Tibial nerve (tissue), 4 donors: Measurements from ENCODE around the gene OVOL3. TPM values are rescaled to one million over a fixed set of nuclear protein-coding genes. Genes with fewer than 3 reads are reported as not detected.

Experiments used
- DNase-seq, 2 donors: peaks; one replicate each; pipeline ENCODE4 v3.0.0-alpha.2; 2019; ENCODE audit warnings: low spot score in 2 of 2
- H3K27ac ChIP-seq, 4 donors: fragments of 200-600 bp; sonication (generic) in 3 of 4; one replicate each; pipeline ENCODE4 v1.5.1; 2017 to 2019; ENCODE audit warnings: mild to moderate bottlenecking in 1 of 4
- H3K27me3 ChIP-seq, 2 donors: fragments of 200-600 bp; sonication (generic) in 1 of 2; one replicate each; pipeline versions ENCODE4 v1.5.1 to v1.6.0; 2017 to 2019
- H3K36me3 ChIP-seq, 3 donors: fragments of 200-600 bp; sonication (generic); one replicate each; pipeline ENCODE4 v1.5.1; 2018 to 2019
- H3K4me1 ChIP-seq, 4 donors: fragments of 200-600 bp; sonication (generic) in 3 of 4; one replicate each; pipeline ENCODE4 v1.5.1; 2017 to 2019
- H3K4me3 ChIP-seq, 4 donors: fragments of 200-600 bp; sonication (generic) in 3 of 4; one replicate each; pipeline ENCODE4 v1.5.1; 2017 to 2019; ENCODE audit warnings: mild to moderate bottlenecking in 1 of 4, moderate library complexity in 1 of 4
- H3K9me3 ChIP-seq, 4 donors: fragments of 200-600 bp; sonication (generic) in 3 of 4; one replicate each; pipeline ENCODE4 v1.5.1; 2017 to 2019
- CTCF ChIP-seq, 5 experiments: fragments of 200-600 bp in 3 of 5; fragments of 450-650 bp in 2 of 5; sonication (generic) in 3 of 5; IDR thresholded peaks; one replicate each; pipeline ENCODE4 v1.5.1; 2016 to 2019; ENCODE audit warnings: antibody characterized with exemption in 5 of 5, mild to moderate bottlenecking in 3 of 5, moderate library complexity in 2 of 5
- EP300 ChIP-seq, 2 donors: sonication (generic); formaldehyde crosslinking; IDR thresholded peaks; one replicate each; pipeline ENCODE4 v1.6.1; 2017; ENCODE audit warnings: antibody characterized with exemption in 2 of 2, mild to moderate bottlenecking in 1 of 2
- POLR2A ChIP-seq, 2 donors: fragments of 450-650 bp; IDR thresholded peaks; one replicate each; pipeline ENCODE4 v1.6.1; 2017; ENCODE audit warnings: antibody characterized with exemption in 2 of 2, mild to moderate bottlenecking in 2 of 2, moderate library complexity in 2 of 2
- WGBS, 2 donors: methylation state at CpG; one replicate each; pipeline ENCODE4 v1.1.5; 2018; 5-methylcytosine and 5-hydroxymethylcytosine counted together
- total RNA-seq, 4 donors: library from RNA; depleted of rRNA; stranded (reverse); fragments of >200 nt; gene quantifications; one replicate each; pipeline ENCODE4 v1.1.0, GENCODE V29; 2016

The OVOL3 gene
- total RNA-seq, 4 donors from 2014 or later = not detected

- peaks cover 8 to 81% (median 44%) of the 10 kb centered on the region in 3 donors for H3K36me3 ChIP-seq
- no peak for DNase-seq
- peaks cover 5 to 13% (median 6%) of the 10 kb centered on the region in 4 donors for H3K4me1 ChIP-seq
- H3K9me3 ChIP-seq = no peaks in the 10 kb centered on the region
- WGBS, 2 donors = 96 to 97% methylated on average over 6 of the region's 6 CpGs
- H3K4me3 ChIP-seq = no peak overlapping the region
- no peak overlapping the region for H3K27ac ChIP-seq
- H3K27me3 ChIP-seq = no peaks in the 10 kb centered on the region
- TF ChIP-seq CTCF (IDR thresholded peaks at IDR 0.05) (no peak), EP300 (IDR thresholded peaks at IDR 0.05) (no peak), POLR2A (IDR thresholded peaks at IDR 0.05) (no peak)
Observed at GRCh38 chr19:36144624-36145023, 33.7 kb downstream of the OVOL3 start.

GRCh38 chr19:36149673-36150406, 38.9 kb downstream of the OVOL3 start:
- Histone ChIP-seq H3K27ac (peak overlapping the region in 1 of 4 donors; percentile 91), H3K36me3 (peaks cover 8 to 68% (median 33%) of the 10 kb centered on the region in 3 donors), H3K27me3 (no peaks in the 10 kb centered on the region), H3K9me3 (no peaks in the 10 kb centered on the region), H3K4me1 (peaks cover 0 to 28% (median 4%) of the 10 kb centered on the region in 4 donors), H3K4me3 (no peak overlapping the region)
- no peak for DNase-seq
- TF ChIP-seq CTCF (IDR thresholded peaks at IDR 0.05) (no peak), POLR2A (IDR thresholded peaks at IDR 0.05) (no peak), EP300 (IDR thresholded peaks at IDR 0.05) (no peak)
- WGBS, 2 donors = 79 to 81% methylated on average over 12 to 13 of the region's 13 CpGs

GRCh38 chr19:36150586-36150985, 39.6 kb downstream of the OVOL3 start:
- Histone ChIP-seq H3K4me1 (peaks cover 0 to 28% (median 4%) of the 10 kb centered on the region in 4 donors), H3K27me3 (no peaks in the 10 kb centered on the region), H3K36me3 (peaks cover 5 to 61% (median 33%) of the 10 kb centered on the region in 3 donors), H3K9me3 (no peaks in the 10 kb centered on the region), H3K4me3 (no peak overlapping the region), H3K27ac (peak overlapping the region; percentile 90 to 98 (median 94))
- 59 to 61% methylated on average over 5 of the region's 5 CpGs for WGBS, 2 donors
- no peak for TF ChIP-seq EP300 (IDR thresholded peaks at IDR 0.05)
- no peak for DNase-seq

GRCh38 chr19:36151144-36152018, 40.4 kb downstream of the OVOL3 start:
- Histone ChIP-seq H3K36me3 (peaks cover 4 to 53% (median 26%) of the 10 kb centered on the region in 3 donors), H3K27ac (peak overlapping the region; percentile 90 to 98 (median 94)), H3K4me3 (peak overlapping the region; percentile 39 to 68 (median 54)), H3K4me1 (peaks cover 0 to 28% (median 4%) of the 10 kb centered on the region in 4 donors), H3K27me3 (no peaks in the 10 kb centered on the region), H3K9me3 (no peaks in the 10 kb centered on the region)
- 41 to 52% methylated on average over 44 to 47 of the region's 47 CpGs for WGBS, 2 donors
- DNase-seq = peak; percentile 57 to 59
- TF ChIP-seq EP300 (IDR thresholded peaks at IDR 0.05) = peak in 1 of 2 donors; percentile 70
- TF ChIP-seq POLR2A (IDR thresholded peaks at IDR 0.05) = peak in 1 of 2 donors; percentile 49
- no peak for TF ChIP-seq CTCF (IDR thresholded peaks at IDR 0.05)

GRCh38 chr19:36152019-36152351, 41.0 kb downstream of the OVOL3 start:
- peak in 1 of 2 donors; percentile 18 for DNase-seq
- TF ChIP-seq EP300 (IDR thresholded peaks at IDR 0.05) (no peak), CTCF (IDR thresholded peaks at IDR 0.05) (no peak)
- H3K27me3 ChIP-seq = no peaks in the 10 kb centered on the region
- 24 to 33% methylated on average over 9 to 13 of the region's 16 CpGs for WGBS, 2 donors
- peaks cover 0 to 47% (median 20%) of the 10 kb centered on the region in 3 donors for H3K36me3 ChIP-seq
- peak overlapping the region; percentile 39 to 68 (median 54) for H3K4me3 ChIP-seq
- peak overlapping the region; percentile 90 to 98 (median 94) for H3K27ac ChIP-seq
- H3K4me1 ChIP-seq = peaks cover 0 to 32% (median 4%) of the 10 kb centered on the region in 4 donors
- no peaks in the 10 kb centered on the region for H3K9me3 ChIP-seq
